K562 (cell line): ENCODE measurements around the gene OR1J4. TPM values are rescaled to one million over a fixed set of nuclear protein-coding genes. Genes with fewer than 3 reads are reported as not detected.

Experiments
- ATAC-seq: fragments of 200-7000 bp; cut with Tn5 transposase; 3 replicates; pipeline ENCODE4 v1.9.1; 2020; ENCODE audit warnings: moderate library complexity
- BruUV-seq: library from RNA; stranded (reverse); fragments of 400-500 nt; replicated peaks from 2 replicates; lab custom pipeline; 2021; lab: Mats Ljungman, UMichigan
- CTCF ChIA-PET: fragments of 300-600 bp; formaldehyde crosslinking; extraction: SDS; loops from one replicate; lab custom pipeline; 2021; ENCODE audit warnings: low intra/inter-chr PET ratio; lab: Yijun Ruan, JAX
- POLR2A ChIA-PET: fragments of 300-600, 350-650 bp; sonication (Branson Sonifier 250); formaldehyde crosslinking; extraction: SDS; loops from one replicate; lab custom pipeline; 2021; ENCODE audit warnings: antibody characterized with exemption, inconsistent platforms; lab: Yijun Ruan, JAX
- DNase-seq, 4 experiments: peaks; one replicate each; pipeline versions ENCODE4 v3.0.0 to v3.0.0-alpha.2; 2011 to 2018; ENCODE audit warnings: low spot score in 3 of 4, mixed read lengths in 3 of 4; ENCODE audit errors: extremely low read depth in 1 of 4
- FAIRE-seq: peaks from 2 replicates; lab custom pipeline; 2011; peaks lifted over from hg19 to GRCh38; lab: Jason Lieb, UNC
- H2AFZ ChIP-seq: 2 replicates; pipeline ENCODE4 v1.6.0; 2011; ENCODE audit warnings: low read depth, low read length, control low read depth, inconsistent platforms
- H3K27ac ChIP-seq: fragments of 200-600 bp; 3 replicates; pipeline ENCODE4 v1.8.0; 2011; ENCODE audit warnings: low read depth, mild to moderate bottlenecking, control low read depth, inconsistent platforms, low read length, moderate library complexity, mixed read lengths; ENCODE audit errors: extremely low read depth
- H3K27me3 ChIP-seq, 2 experiments: fragments of 300-600 bp in 1 of 2; 2 replicates in 1 of 2; 3 replicates in 1 of 2; pipeline versions ENCODE4 v1.6.0 to v1.8.0; 2011; ENCODE audit warnings: inconsistent platforms in 2 of 2, low read length in 2 of 2, mild to moderate bottlenecking in 1 of 2, mixed read lengths in 1 of 2, moderate library complexity in 1 of 2; ENCODE audit not compliant: control insufficient read depth in 2 of 2, insufficient read depth in 2 of 2
- H3K36me3 ChIP-seq: fragments of 300-600 bp; 3 replicates; pipeline ENCODE4 v1.8.0; 2011; ENCODE audit warnings: mild to moderate bottlenecking, low read length, inconsistent platforms; ENCODE audit not compliant: control insufficient read depth, insufficient read depth
- H3K4me1 ChIP-seq, 2 experiments: fragments of 200-600 bp in 1 of 2; replicated peaks in 1 of 2; 2 replicates in 1 of 2; 3 replicates in 1 of 2; pipeline versions ENCODE4 v1.5.1 to v1.8.0; 2011; ENCODE audit warnings: inconsistent platforms in 2 of 2, low read length in 2 of 2, mild to moderate bottlenecking in 1 of 2, mixed read lengths in 1 of 2, moderate library complexity in 1 of 2; ENCODE audit not compliant: control insufficient read depth in 2 of 2, insufficient read depth in 2 of 2
- H3K4me2 ChIP-seq: 2 replicates; pipeline ENCODE4 v1.6.1; 2011; ENCODE audit warnings: low read length, control low read depth, inconsistent platforms, mixed read lengths; ENCODE audit not compliant: insufficient read depth
- H3K4me3 ChIP-seq: fragments of 200-600 bp; sonication (generic), shearing (Covaris generic); 2 replicates; pipeline ENCODE4 v1.5.1; 2016; ENCODE audit warnings: control low read depth, inconsistent platforms
- H3K79me2 ChIP-seq: fragments of 200-600 bp; 3 replicates; pipeline ENCODE4 v1.8.0; 2011; ENCODE audit warnings: low read length, inconsistent platforms; ENCODE audit not compliant: control insufficient read depth, insufficient read depth
- H3K9ac ChIP-seq, 2 experiments: 2 replicates each; pipeline versions ENCODE4 v1.6.0 to v1.6.1; 2011; ENCODE audit warnings: low read depth in 2 of 2, low read length in 2 of 2, control low read depth in 1 of 2, inconsistent platforms in 1 of 2, mild to moderate bottlenecking in 1 of 2, mixed read lengths in 1 of 2; ENCODE audit not compliant: insufficient read depth in 1 of 2
- H3K9me1 ChIP-seq: one replicate; pipeline ENCODE4 v1.6.0; 2011; ENCODE audit warnings: inconsistent platforms, mild to moderate bottlenecking, low read length, moderate library complexity; ENCODE audit not compliant: control insufficient read depth, insufficient read depth
- H3K9me3 ChIP-seq: replicated peaks from 2 replicates; pipeline ENCODE4 v1.5.1; 2011; ENCODE audit warnings: low read depth, low read length, inconsistent platforms; ENCODE audit not compliant: control insufficient read depth, insufficient read depth
- H4K20me1 ChIP-seq: replicated peaks from 2 replicates; pipeline ENCODE4 v1.6.1; 2011; ENCODE audit warnings: low read length, inconsistent platforms, mixed read lengths; ENCODE audit not compliant: control insufficient read depth, insufficient read depth
- CHD1 ChIP-seq: fragments of 200-600 bp; sonication (generic); IDR thresholded peaks from one replicate; pipeline ENCODE4 v1.6.1; 2012; ENCODE audit warnings: mild to moderate bottlenecking, moderate library complexity, low read length, inconsistent platforms
- DPF2 ChIP-seq: fragments of 450-650 bp; IDR thresholded peaks from 2 replicates; pipeline ENCODE4 v1.6.1; 2016
- EP300 ChIP-seq: IDR thresholded peaks from 2 replicates; pipeline ENCODE4 v1.6.1; 2012; ENCODE audit warnings: low read length, improper control_type of control experiment
- MAFK ChIP-seq: IDR thresholded peaks from 2 replicates; pipeline ENCODE4 v1.6.1; 2011; ENCODE audit warnings: low read length, improper control_type of control experiment
- MBD2 ChIP-seq: sonication (generic); IDR thresholded peaks from 2 replicates; pipeline ENCODE4 v1.6.1; 2016; ENCODE audit warnings: low read depth, borderline replicate concordance
- NR4A1 ChIP-seq, 2 experiments: fragments of 250-450 bp in 1 of 2; fragments of 450-650 bp in 1 of 2; sonication (Bioruptor Pico) in 1 of 2; IDR thresholded peaks; 2 replicates each; pipeline versions ENCODE4 v1.4.0 to v1.6.1; 2016 to 2020; ENCODE audit warnings: mild to moderate bottlenecking in 2 of 2, missing compliant biosample characterization in 1 of 2, missing genetic modification characterization in 1 of 2, moderate library complexity in 1 of 2
- SRSF7 ChIP-seq: fragments of 200-400 bp; formaldehyde crosslinking; optimal IDR thresholded peaks from 2 replicates; pipeline ENCODE3; 2017; ENCODE audit warnings: mild to moderate bottlenecking, low read depth, low read length
- ZNF511 ChIP-seq: sonication (generic); formaldehyde crosslinking; IDR thresholded peaks from 2 replicates; pipeline ENCODE4 v1.8.0; 2022; ENCODE audit warnings: mild to moderate bottlenecking, missing genetic modification reagents
- ZNF766 ChIP-seq: fragments of 200-800 bp; sonication (Bioruptor generic); conservative IDR thresholded peaks from 2 replicates; pipeline ENCODE4 v1.6.1; 2016; ENCODE audit warnings: missing genetic modification characterization, missing compliant biosample characterization
- WGBS: fragments of 100-300 bp; shearing (Covaris generic); methylation state at CpG from one replicate; pipeline ENCODE4 v1.1.6; 2016; ENCODE audit warnings: low coverage, mixed read lengths; ENCODE audit not compliant: insufficient coverage; ENCODE audit errors: missing lambda C conversion rate; 5-methylcytosine and 5-hydroxymethylcytosine counted together
- in situ Hi-C: fragments of 300-500 bp; cut with MboI; formaldehyde crosslinking; loops from 4 replicates; pipeline ENCODE4 v1.15.0; 2018; ENCODE audit warnings: inconsistent platforms, mixed read lengths
- intact Hi-C: fragments of 100-400 bp; cut with micrococcal nuclease; formaldehyde crosslinking; loops from 2 replicates; pipeline ENCODE4 v1.14.2; 2022
- polyA plus RNA-seq, 8 experiments: library from polyadenylated mRNA; depleted of rRNA in 4 of 8; stranded (reverse) in 5 of 8; unstranded in 3 of 8; fragments of >200 nt; fragmentation: Nextera tagmentation in 2 of 8; fragmentation: Illumina TruSeq in 1 of 8; extraction: Ambion mirVana in 2 of 8; extraction: Trizol in 1 of 8; gene quantifications; 2 replicates each; pipeline versions ENCODE4 v1.2.1 to v1.2.3, GENCODE V29; 2011 to 2014; ENCODE audit warnings: inconsistent platforms in 1 of 8, missing spikeins in 1 of 8
- total RNA-seq, 7 experiments: library from RNA; depleted of rRNA in 6 of 7; stranded (reverse); fragments of >200 nt in 6 of 7; fragmentation: Illumina TruSeq in 2 of 7; extraction: Trizol in 2 of 7; gene quantifications; 2 replicates each; pipeline versions ENCODE4 v1.2.1 to v1.2.3, GENCODE V29; 2011 to 2021; ENCODE audit warnings: low replicate concordance in 1 of 7
- TF ChIP-seq, protein P1 (sequence below): fragments of 250-450 bp; sonication (Bioruptor Pico); IDR thresholded peaks from 2 replicates; pipeline ENCODE4 v1.8.0; 2022; ENCODE audit warnings: inconsistent platforms

The OR1J4 gene
- total and polyA plus RNA-seq, 9 of the 15 experiments (the other 6 are each of a cell fraction or from before 2014, with no cell fraction given) = not detected

GRCh38 chr9:122519376-122519775 is 435 bp downstream of the OR1J4 start (continued):
- TF ChIP-seq ZNF511 (CRISPR knock-in tag) = no peak
- no peak for TF ChIP-seq SRSF7
- no peak for TF ChIP-seq EP300

DNA sequence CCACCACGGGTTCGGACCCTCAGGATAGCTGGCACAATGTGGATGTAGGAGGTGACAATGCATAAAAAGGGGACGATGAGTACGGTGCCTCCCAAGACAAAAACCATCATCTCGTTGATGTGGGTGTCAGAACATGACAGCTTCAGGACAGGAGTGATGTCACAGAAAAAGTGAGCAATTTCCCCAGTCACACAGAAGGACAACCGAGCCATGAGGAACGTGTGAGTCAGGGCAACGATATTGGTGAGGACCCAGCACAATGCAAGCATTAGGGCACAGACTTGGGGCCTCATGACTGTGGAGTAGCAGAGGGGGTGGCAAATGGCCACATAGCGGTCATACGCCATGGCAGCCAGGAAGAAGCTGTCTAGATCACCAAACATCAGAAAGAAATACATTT is 7.7 kb downstream of the OR1J4 start:
- FAIRE-seq = no peak
- BruUV-seq = no TSS peak
- Histone ChIP-seq H4K20me1 (no peaks in the 10 kb centered on the region), H3K9me1 (no peaks in the 10 kb centered on the region), H2AFZ (no peak overlapping the region), H3K9me3 (no peaks in the 10 kb centered on the region; the same call in 1 of the 2 replicates), H3K36me3 (no peaks in the 10 kb centered on the region), H3K9ac (no peak overlapping the region), H3K27ac (no peak overlapping the region), H3K4me3 (no peak overlapping the region), H3K79me2 (no peaks in the 10 kb centered on the region), H3K27me3 (peaks cover 8 to 12% of the 10 kb centered on the region in 2 experiments; a peak in 4 of 5 replicates), H3K4me1 (no peaks in the 10 kb centered on the region), H3K4me2 (no peak overlapping the region)
- POLR2A ChIA-PET = no interaction called here
- no peak for ATAC-seq
- no peak for DNase-seq
- TF ChIP-seq MAFK (no peak), ZNF766 (CRISPR knock-in tag) (no peak), CHD1 (no peak), MBD2 (no peak), NR4A1 (CRISPR knock-in tag; IDR thresholded peaks at IDR 0.05) (no peak), NR4A1 (tag; IDR thresholded peaks at IDR 0.05) (no peak), DPF2 (no peak)
- TF ChIP-seq, protein P1, sequence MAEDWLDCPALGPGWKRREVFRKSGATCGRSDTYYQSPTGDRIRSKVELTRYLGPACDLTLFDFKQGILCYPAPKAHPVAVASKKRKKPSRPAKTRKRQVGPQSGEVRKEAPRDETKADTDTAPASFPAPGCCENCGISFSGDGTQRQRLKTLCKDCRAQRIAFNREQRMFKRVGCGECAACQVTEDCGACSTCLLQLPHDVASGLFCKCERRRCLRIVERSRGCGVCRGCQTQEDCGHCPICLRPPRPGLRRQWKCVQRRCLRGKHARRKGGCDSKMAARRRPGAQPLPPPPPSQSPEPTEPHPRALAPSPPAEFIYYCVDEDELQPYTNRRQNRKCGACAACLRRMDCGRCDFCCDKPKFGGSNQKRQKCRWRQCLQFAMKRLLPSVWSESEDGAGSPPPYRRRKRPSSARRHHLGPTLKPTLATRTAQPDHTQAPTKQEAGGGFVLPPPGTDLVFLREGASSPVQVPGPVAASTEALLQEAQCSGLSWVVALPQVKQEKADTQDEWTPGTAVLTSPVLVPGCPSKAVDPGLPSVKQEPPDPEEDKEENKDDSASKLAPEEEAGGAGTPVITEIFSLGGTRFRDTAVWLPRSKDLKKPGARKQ = no peak
- intact Hi-C loops = no loop called here
- 1% methylated on average over 8 of the region's 10 CpGs for WGBS
- in situ Hi-C loops = no loop called here
- CTCF ChIA-PET = no interaction called here
